GM10266 (cell line): ENCODE results near the gene DOCK10.

Experiments used
- DNase-seq: peaks from one replicate; pipeline ENCODE4 v3.0.0; 2012; ENCODE audit errors: extremely low spot score
- TF ChIP-seq, protein P1 (sequence below): IDR thresholded peaks from 2 replicates; pipeline ENCODE4 v1.5.1; 2012; ENCODE audit warnings: mild to moderate bottlenecking, low read depth; ENCODE audit not compliant: control insufficient read depth, insufficient read depth; ENCODE audit errors: missing control alignments

Gene DOCK10

DNA sequence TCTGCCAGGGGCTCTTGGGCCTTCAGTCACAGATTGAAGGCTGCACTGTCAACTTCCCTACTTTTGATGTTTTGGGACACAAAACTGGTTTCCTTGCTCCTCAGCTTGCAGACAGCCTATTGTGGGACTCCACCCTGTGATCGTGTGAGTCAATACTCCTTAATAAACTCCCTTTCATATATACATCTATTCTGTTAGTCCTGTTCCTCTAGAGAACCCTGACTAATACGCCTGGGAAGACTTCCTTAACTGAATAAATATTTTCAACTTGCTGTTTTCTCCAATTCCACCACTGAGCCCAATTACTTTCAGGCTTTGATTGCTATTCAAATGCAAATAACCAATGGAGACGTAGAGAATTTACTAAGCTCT is 264.7 kb downstream of the DOCK10 start:
- DNase-seq: no peak
- TF ChIP-seq, protein P1, sequence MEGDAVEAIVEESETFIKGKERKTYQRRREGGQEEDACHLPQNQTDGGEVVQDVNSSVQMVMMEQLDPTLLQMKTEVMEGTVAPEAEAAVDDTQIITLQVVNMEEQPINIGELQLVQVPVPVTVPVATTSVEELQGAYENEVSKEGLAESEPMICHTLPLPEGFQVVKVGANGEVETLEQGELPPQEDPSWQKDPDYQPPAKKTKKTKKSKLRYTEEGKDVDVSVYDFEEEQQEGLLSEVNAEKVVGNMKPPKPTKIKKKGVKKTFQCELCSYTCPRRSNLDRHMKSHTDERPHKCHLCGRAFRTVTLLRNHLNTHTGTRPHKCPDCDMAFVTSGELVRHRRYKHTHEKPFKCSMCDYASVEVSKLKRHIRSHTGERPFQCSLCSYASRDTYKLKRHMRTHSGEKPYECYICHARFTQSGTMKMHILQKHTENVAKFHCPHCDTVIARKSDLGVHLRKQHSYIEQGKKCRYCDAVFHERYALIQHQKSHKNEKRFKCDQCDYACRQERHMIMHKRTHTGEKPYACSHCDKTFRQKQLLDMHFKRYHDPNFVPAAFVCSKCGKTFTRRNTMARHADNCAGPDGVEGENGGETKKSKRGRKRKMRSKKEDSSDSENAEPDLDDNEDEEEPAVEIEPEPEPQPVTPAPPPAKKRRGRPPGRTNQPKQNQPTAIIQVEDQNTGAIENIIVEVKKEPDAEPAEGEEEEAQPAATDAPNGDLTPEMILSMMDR: no peak

DNA sequence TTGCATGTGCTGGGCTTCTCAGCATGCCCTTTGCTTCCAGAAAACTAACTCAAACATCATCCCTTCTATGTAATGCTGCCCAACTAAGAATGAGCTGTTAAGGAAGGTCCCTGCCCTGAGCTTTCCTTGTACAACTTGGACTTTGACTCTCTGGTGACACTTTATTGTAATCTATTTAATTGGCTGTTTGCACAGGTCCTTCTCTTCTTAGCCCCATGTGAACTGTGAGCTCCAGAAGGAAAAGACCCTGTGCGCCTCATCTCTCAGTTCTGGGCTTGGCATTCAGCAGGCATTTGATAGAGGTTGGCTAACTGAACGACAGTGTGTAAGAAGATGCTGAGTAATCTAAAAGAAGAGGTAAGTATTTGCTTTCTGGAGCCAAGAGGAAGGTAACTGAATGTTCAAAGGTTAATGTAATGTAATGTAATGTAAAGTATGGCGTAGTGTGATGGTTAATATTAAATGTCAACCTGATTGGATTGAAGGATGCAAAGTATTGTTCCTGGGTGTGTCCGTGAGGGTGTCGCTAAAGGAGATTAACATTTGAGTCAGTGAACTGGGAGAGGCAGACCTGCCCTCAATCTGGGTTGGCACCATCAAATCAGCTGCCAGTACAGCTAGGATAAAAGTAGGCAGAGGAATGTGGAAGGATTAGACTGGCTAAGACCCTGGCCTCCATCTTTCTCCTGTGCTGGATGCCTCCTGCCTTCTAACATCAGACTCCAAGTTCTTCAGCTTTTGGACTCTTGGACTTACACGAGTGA is 265.3 kb downstream of the DOCK10 start:
- TF ChIP-seq, protein P1: no peak
- DNase-seq: no peak

DNA sequence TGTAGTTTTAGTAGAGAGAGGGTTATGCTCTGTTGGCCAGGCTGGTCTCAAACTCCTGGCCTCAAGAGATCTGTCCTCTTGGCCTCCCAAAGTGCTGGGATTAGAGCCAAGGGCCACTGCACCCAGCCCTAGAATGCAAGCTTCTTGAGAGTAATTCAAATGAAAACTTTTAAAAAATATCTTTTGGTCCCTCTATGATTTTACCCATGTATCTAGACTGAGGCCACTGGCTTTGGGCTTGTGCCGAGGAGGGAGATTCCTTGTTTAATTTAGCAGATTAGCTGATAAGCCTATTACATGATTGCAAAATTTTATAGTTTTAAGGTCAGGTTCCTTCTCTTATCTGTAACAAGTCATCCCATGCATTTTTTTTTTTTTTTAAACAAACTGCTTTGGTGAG is 266.6 kb downstream of the DOCK10 start:
- no peak for DNase-seq
- TF ChIP-seq, protein P1: no peak

DNA sequence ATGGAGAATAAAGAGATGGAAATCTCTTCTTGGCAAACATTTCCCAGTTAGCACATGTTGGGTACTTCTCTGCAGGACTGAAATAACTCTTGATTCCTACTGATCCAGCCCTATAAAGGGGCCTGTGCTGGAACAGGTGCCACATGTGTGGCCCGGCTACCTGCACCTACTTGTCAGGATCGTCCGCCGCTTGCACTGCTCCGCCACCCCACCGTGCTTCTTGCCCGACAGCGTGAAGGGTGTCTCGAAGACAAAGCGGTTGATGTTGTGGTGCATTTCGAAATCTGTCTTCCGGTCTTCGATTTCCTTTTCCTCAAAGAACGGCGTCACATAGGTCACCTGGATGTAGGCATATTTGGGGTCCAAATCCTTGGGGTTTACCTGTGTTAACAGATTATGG is 267.5 kb downstream of the DOCK10 start:
- TF ChIP-seq, protein P1: no peak
- DNase-seq: no peak

GRCh38 chr2:224772494-224772893 is 269.8 kb downstream of the DOCK10 start:
- no peak for DNase-seq
- TF ChIP-seq, protein P1: no peak

DNA sequence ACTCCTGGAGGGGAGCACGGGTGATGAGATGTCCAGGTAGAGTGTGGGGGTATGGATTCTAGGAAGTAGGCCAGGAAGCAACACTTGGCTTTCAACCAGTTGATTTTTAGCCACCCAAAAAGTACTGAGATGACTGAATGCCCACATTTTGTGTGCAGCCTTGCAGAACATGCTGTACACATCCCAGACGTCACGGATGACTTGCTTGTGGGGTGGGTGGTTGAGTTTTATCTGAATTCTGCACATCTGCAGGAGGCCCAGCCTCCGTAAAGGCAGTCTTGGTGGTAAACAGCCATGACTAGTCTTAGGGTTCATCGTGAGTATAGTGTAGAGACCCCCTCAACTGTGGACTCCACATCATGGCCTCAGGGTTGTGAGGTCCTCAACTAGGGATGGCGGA is 272.8 kb downstream of the DOCK10 start:
- TF ChIP-seq, protein P1: no peak
- DNase-seq: no peak

- no peak for DNase-seq
- TF ChIP-seq, protein P1: no peak
Measured at GRCh38 chr2:224764565-224765236, 277.6 kb downstream of the DOCK10 start.
